ENCODE measurements around the gene INVS. TPM values are rescaled to one million over a fixed set of nuclear protein-coding genes. Genes with fewer than 3 reads are reported as not detected.

Gene INVS
- total and polyA plus RNA-seq, 2 of the 4 experiments (the other 2 are of a cell fraction): 9.2 to 33.5 TPM

DNA sequence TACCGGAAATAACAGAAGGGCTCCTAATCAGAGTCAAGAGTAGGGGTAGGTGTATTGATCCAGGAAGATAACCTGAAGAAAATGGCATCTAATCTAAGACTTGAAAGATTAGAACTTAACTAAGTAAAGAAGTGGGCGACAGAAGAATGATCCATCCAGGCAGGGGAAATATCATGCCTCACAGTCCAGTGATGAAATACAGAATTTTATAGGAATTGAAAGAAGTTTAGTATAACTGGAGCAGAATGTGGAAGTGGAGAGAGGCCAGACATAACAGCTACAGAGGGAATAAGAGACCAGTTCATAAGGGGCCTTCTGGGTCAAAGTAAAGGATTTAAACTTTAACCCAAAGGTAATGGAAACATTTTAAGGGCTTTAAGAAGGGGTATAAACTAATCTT is 42.5 kb upstream of the INVS start:
- Histone ChIP-seq H4K5ac (ENCODE audit: low read depth, low read length) (no peak overlapping the region), H3K9me3 (ENCODE audit: control insufficient read depth, insufficient read depth, low read length) (no peaks in the 10 kb centered on the region), H3K4me2 (ENCODE audit: low read depth, low read length) (no peak overlapping the region), H3K27me3 (ENCODE audit: control insufficient read depth, insufficient read depth, low read length) (no peaks in the 10 kb centered on the region), H3K4ac (ENCODE audit: low read depth, low read length) (no peak overlapping the region), H2AK9ac (replicated peaks; ENCODE audit: low read depth, low read length, poor library complexity) (no peak overlapping the region), H4K20me1 (ENCODE audit: insufficient read depth, low read length) (no peaks in the 10 kb centered on the region; the same call in 1 of the 2 replicates), H3K36me3 (ENCODE audit: control insufficient read depth, insufficient read depth, low read length) (peaks cover 5% of the 10 kb centered on the region), H4K91ac (ENCODE audit: insufficient read depth, low read depth, low read length) (no peak overlapping the region), H3K56ac (ENCODE audit: extremely low read depth, insufficient read depth, low read length) (no peak overlapping the region), H2BK15ac (ENCODE audit: low read depth, low read length) (no peak overlapping the region), H3K4me3 (ENCODE audit: insufficient read depth, low read depth, low read length) (no peak overlapping the region), H3K4me1 (ENCODE audit: control insufficient read depth, insufficient read depth, low read length) (no peaks in the 10 kb centered on the region), H2BK120ac (ENCODE audit: low read depth, low read length) (no peak overlapping the region), H2BK5ac (ENCODE audit: low read depth, low read length, poor library complexity, severe bottlenecking) (no peak overlapping the region), H3K79me1 (ENCODE audit: low read depth in 1 of 2, low read length in 2 of 2) (peaks cover 5 to 22% of the 10 kb centered on the region in 2 experiments), H3K27ac (ENCODE audit: insufficient read depth, low read length) (no peak overlapping the region), H2BK20ac (ENCODE audit: low read depth, low read length) (no peak overlapping the region), H2AK5ac (ENCODE audit: low read depth, low read length) (no peak overlapping the region), H3K14ac (replicated peaks; ENCODE audit: low read depth, low read length) (no peak overlapping the region), H3K9ac (ENCODE audit: low read depth, low read length) (no peak overlapping the region), H4K8ac (ENCODE audit: low read depth in 2 of 2, low read length in 2 of 2) (no peak overlapping the region), H3K23ac (ENCODE audit: low read depth, low read length) (no peak overlapping the region), H3K9me1 (ENCODE audit: insufficient read depth, low read length) (no peaks in the 10 kb centered on the region; the same call in 1 of the 2 replicates), H3K18ac (ENCODE audit: low read depth, low read length) (no peak overlapping the region), H2AFZ (replicated peaks; ENCODE audit: low read length, poor library complexity) (no peak overlapping the region)
- POLR2A ChIA-PET (ENCODE audit: unreplicated experiment): no interaction called here
- intact Hi-C loops (cut with micrococcal nuclease): no loop called here
- DNase-seq: no peak
- TF ChIP-seq NFE2L2 (IDR thresholded peaks at IDR 0.05; ENCODE audit: low read depth, low read length) (no peak), FOS (IDR thresholded peaks at IDR 0.05; ENCODE audit: low read depth, low read length) (no peak), CEBPB (IDR thresholded peaks at IDR 0.05; ENCODE audit: low read depth, low read length) (no peak), SMC3 (IDR thresholded peaks at IDR 0.05; ENCODE audit: low read depth, low read length) (no peak), RFX5 (IDR thresholded peaks at IDR 0.05; ENCODE audit: low read depth, low read length) (no peak), RCOR1 (IDR thresholded peaks at IDR 0.05; ENCODE audit: insufficient replicate concordance, low read length) (no peak), MAZ (IDR thresholded peaks at IDR 0.05; ENCODE audit: borderline replicate concordance, low read depth, low read length) (no peak), RAD21 (IDR thresholded peaks at IDR 0.05; ENCODE audit: low read length) (no peak), CHD1 (IDR thresholded peaks at IDR 0.05; ENCODE audit: low read depth, low read length) (no peak), POLR2A (IDR thresholded peaks at IDR 0.05; ENCODE audit: low read depth, low read length) (no peak), BHLHE40 (IDR thresholded peaks at IDR 0.05; ENCODE audit: low read depth, low read length) (no peak), MXI1 (IDR thresholded peaks at IDR 0.05; ENCODE audit: borderline replicate concordance, low read depth, low read length) (no peak), MAFK (IDR thresholded peaks at IDR 0.05; ENCODE audit: low read depth, low read length) (no peak)
- TF ChIP-seq, protein P1, sequence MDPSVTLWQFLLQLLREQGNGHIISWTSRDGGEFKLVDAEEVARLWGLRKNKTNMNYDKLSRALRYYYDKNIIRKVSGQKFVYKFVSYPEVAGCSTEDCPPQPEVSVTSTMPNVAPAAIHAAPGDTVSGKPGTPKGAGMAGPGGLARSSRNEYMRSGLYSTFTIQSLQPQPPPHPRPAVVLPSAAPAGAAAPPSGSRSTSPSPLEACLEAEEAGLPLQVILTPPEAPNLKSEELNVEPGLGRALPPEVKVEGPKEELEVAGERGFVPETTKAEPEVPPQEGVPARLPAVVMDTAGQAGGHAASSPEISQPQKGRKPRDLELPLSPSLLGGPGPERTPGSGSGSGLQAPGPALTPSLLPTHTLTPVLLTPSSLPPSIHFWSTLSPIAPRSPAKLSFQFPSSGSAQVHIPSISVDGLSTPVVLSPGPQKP (IDR thresholded peaks at IDR 0.05; ENCODE audit: borderline replicate concordance, low read depth, low read length): no peak
- TF ChIP-seq, protein P2, sequence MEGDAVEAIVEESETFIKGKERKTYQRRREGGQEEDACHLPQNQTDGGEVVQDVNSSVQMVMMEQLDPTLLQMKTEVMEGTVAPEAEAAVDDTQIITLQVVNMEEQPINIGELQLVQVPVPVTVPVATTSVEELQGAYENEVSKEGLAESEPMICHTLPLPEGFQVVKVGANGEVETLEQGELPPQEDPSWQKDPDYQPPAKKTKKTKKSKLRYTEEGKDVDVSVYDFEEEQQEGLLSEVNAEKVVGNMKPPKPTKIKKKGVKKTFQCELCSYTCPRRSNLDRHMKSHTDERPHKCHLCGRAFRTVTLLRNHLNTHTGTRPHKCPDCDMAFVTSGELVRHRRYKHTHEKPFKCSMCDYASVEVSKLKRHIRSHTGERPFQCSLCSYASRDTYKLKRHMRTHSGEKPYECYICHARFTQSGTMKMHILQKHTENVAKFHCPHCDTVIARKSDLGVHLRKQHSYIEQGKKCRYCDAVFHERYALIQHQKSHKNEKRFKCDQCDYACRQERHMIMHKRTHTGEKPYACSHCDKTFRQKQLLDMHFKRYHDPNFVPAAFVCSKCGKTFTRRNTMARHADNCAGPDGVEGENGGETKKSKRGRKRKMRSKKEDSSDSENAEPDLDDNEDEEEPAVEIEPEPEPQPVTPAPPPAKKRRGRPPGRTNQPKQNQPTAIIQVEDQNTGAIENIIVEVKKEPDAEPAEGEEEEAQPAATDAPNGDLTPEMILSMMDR (conservative IDR thresholded peaks at IDR 0.05; ENCODE audit: low read depth, low read length): no peak
- TF ChIP-seq, protein P3, sequence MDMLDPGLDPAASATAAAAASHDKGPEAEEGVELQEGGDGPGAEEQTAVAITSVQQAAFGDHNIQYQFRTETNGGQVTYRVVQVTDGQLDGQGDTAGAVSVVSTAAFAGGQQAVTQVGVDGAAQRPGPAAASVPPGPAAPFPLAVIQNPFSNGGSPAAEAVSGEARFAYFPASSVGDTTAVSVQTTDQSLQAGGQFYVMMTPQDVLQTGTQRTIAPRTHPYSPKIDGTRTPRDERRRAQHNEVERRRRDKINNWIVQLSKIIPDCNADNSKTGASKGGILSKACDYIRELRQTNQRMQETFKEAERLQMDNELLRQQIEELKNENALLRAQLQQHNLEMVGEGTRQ (IDR thresholded peaks at IDR 0.05; ENCODE audit: low read depth, low read length): no peak
- ATAC-seq (ENCODE audit: low read depth): no peak
- BruUV-seq (replicated peaks): no TSS peak
- CTCF ChIA-PET: interaction anchor here (0.5 kb wide), 1 partner anchor 1517 kb away, joined by 5 read pairs; no protein-coding TSS in a partner anchor
- in situ Hi-C loops (cut with MboI; ENCODE audit: low sequenced_read_pairs): no loop called here
- WGBS, 2 experiments (ENCODE audit: extremely low coverage in 2 of 2, insufficient read length in 1 of 2): no CpG with 5 or more reads among the region's 2 CpGs
- dilution Hi-C loops (cut with HindIII; ENCODE audit: low sequenced_read_pairs, unreplicated experiment): no loop called here
